HG03064 (cell line): Measurements from ENCODE around the gene KIRREL1.

Experiments used
- ATAC-seq: cut with Tn5 transposase; IDR thresholded peaks from one replicate; pipeline ENCODE4 v1.9.1; 2021; ENCODE audit warnings: low read depth; ENCODE audit not compliant: unreplicated experiment

The KIRREL1 gene

GRCh38 chr1:158027508-158027907 lies 34.1 kb downstream of the KIRREL1 start:
- no peak for ATAC-seq

- ATAC-seq = no peak
Observed at GRCh38 chr1:158028969-158029368, 35.5 kb downstream of the KIRREL1 start.

- no peak for ATAC-seq
Observed at GRCh38 chr1:158035014-158035413, 41.6 kb downstream of the KIRREL1 start.

DNA sequence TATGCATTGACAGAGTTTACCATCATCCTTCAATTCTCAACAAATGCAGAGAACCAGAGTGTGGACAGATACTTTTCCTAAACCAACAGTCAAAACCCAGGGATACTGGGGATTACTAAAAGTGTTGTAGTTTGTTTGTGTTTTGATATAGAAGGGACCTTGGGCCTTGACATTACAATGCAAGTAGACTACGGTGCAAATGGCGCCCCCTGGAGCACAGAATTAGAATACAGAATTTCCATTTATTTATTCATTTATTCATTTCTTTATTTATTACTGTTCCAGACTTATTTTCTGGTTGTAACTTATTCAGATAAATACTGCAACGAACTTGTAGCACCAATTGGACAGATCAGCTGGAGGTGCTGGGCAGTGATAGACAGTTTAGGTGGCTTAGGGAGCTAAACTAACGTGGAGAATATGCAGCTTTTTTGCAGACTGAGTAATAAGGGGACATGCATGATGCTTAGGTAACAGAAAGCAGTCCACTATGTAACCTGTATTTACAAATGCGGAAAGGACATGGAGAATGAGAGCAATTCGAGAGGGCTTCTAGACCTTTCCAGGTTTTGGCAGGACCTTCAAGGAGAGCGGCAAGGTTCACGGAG lies 42.6 kb downstream of the KIRREL1 start:
- no peak for ATAC-seq

DNA sequence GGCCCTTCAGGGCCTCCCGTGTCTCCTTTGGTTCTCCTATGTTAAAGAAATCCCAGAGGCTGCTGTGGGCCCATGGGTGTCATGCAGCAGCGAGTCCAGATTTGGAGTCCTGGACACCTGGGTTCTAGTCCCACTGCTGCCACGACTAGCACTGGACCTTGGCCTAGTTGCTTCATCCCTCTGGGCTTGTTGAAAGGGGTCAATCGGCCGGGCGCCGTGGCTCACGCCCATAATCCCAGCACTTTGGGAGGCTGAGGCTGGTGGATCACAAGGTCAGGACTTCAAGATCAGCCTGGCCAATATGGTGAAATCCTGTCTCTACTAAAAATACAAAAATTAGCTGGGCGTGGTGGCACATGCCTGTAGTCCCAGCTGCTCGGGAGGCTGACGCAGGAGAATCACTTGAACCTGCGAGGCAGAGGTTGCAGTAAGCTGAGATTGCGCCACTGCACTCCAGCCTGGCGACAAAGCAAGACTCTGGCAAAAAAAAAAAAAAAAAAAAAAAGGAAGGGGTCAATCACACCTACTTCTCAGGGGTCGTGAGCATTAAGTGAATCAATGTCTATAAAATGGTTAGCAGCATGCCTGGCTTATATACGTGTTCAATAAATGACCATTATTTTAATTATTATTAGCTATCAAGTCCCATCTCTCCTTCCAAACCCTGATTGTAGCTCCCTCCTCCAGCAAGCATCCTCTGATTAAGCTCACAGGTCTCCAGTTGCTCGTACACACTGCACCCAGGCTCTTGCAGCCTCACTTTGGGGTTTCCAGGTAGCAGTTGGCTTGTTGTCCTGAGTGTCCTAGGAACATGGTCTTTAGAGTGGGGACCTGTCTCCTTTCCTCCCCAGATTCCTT lies 43.8 kb downstream of the KIRREL1 start:
- ATAC-seq = no peak

- ATAC-seq = no peak
Observed at GRCh38 chr1:158037866-158038359, 44.5 kb downstream of the KIRREL1 start.

GRCh38 chr1:158038793-158039192 lies 45.3 kb downstream of the KIRREL1 start:
- no peak for ATAC-seq

DNA sequence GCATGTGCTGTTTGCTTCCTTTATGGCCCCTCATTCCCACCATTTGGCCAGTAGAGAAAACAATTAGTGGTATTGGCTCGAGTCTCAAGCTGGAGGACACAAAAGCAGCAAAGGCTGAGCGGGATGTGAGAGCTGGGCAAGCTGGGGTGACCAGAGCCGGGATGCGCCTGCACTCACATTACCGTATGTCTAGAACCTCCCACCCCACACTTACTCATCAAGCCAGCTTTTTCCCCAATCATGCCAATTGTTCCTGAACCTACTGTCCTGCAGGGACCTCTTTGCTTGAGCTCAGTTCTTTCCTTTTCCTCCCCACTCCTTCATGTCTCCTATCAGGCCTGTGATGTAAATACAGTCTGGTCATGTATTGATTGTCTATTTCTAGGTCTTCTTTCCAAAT lies 45.9 kb downstream of the KIRREL1 start:
- ATAC-seq = no peak

DNA sequence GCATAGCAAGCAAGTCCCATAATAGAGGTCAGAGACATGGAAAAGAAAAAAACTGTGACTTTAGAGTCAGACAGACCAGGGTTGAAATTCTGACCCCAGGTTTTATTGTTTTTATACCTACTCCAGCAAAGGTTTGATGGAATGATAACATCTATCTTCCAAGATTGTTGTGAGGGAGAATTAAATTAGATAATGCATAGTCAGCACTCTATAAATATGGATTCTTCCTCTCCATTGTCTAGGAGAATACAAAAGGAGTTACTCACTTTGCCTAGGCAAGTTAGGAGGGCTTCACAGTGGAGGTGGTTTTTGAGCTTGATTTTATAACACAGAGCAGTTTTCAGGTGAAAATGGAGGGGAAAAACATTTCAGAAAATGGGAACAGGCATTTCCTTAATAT lies 46.9 kb downstream of the KIRREL1 start:
- no peak for ATAC-seq

- no peak for ATAC-seq
Observed at GRCh38 chr1:158043232-158043631, 49.8 kb downstream of the KIRREL1 start.

GRCh38 chr1:158045639-158046038 lies 52.2 kb downstream of the KIRREL1 start:
- ATAC-seq = no peak

DNA sequence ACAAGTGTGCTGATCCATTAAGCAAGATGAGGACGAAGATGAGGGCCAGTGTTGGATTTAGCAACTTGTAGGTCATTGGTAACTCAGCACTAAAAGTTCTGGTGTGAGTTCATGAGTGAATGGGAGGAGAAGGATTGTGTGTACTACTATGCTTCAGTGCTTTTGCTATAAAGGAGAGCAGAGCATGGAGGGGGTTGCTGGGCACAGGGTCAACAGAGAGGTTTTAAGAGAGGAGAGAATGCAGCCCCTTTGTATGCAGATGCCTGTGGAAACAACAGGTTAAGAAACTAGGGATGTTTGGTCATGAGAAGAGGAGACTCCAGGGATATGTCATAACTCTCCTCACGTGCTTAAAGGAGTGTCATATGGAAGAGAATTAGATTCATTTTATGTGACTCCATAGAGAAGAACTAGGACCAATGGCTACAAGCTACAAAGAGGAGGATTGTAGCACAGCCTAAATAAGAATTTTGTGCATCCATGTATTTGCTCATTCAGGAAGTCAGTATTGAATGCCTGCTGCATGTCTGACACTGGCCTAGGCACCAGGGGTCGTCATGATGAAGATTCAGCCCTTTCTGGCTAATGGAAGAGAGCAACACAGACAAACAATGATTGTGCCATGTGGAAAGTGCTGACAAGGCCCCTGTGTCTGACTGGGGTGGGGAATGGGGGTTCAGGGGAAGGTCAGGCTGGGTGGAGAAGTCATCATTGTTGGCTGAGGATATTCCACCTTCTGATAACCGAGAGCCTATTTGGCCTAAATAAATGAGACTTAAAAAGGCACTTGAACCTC lies 53.5 kb downstream of the KIRREL1 start:
- ATAC-seq = no peak

GRCh38 chr1:158048371-158049067 lies 55.1 kb downstream of the KIRREL1 start:
- no peak for ATAC-seq

- ATAC-seq = no peak
Observed at GRCh38 chr1:158049853-158050252, 56.4 kb downstream of the KIRREL1 start.

GRCh38 chr1:158053276-158053675 lies 59.8 kb downstream of the KIRREL1 start:
- no peak for ATAC-seq

DNA sequence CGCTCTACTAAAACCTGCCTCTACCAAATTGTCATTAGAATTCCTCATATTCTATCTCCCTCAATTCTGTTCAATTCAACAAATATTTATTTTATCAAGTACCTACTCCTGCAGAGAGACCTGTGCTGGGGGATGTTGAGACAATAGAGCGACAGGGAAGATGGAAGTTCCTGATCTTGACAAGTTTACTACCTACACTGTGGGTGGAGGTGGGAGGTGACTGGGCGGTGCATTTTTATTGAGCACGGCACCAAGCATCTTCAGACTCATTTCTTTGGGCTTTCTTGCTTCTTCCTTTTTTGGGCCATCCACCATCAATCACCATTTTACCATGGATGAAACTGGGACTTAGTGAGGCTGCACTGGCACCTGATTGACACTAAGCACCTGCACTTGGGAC lies 61.3 kb downstream of the KIRREL1 start:
- ATAC-seq = no peak

GRCh38 chr1:158055854-158056253 lies 62.4 kb downstream of the KIRREL1 start:
- no peak for ATAC-seq

GRCh38 chr1:158056498-158056897 lies 63.1 kb downstream of the KIRREL1 start:
- no peak for ATAC-seq

GRCh38 chr1:158058237-158058985 lies 65.0 kb downstream of the KIRREL1 start:
- ATAC-seq = no peak

DNA sequence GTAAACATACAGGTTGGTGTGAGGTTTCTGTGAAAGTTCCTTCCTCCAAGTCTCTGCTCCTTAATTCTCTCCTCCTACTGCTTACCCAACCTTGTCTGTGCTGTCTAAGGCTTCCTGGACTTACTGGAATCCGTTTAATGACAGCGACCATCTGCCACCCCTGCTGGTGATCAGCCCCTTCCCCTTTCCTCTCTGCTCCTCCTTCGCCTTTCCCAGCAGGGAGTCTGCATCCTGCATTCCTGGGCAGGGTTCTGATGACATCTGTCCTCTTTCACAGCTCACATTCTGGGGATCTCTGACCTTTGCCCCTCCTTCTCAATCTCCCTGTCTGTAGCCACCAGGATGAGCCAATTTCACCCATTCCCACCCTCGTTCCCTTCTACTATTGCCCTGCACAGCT lies 66.5 kb downstream of the KIRREL1 start:
- no peak for ATAC-seq
